HG03457 (cell line): ENCODE results near the gene GRID1.

Source experiments
- ATAC-seq: cut with Tn5 transposase; IDR thresholded peaks from one replicate; pipeline ENCODE4 v1.9.1; 2021; ENCODE audit warnings: moderate number of reproducible peaks; ENCODE audit not compliant: unreplicated experiment

Gene GRID1

DNA sequence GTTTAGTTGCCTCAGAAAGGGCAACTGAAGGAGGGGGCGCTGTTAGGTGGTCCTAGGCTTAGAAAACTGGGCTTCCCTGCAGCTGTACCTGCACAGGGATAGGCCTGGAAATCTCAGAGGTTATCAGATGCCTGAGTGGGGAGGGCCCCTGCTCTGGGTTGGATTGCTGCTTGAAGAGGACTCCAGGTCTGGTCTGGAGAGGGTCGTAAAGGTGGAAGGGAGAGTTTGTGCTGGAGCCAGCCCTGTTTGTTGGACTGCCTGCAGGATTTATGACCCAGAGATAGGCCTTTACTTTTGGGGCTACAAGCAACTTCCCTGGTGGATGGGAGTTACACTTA lies 765.9 kb downstream of the GRID1 start:
- no peak for ATAC-seq

DNA sequence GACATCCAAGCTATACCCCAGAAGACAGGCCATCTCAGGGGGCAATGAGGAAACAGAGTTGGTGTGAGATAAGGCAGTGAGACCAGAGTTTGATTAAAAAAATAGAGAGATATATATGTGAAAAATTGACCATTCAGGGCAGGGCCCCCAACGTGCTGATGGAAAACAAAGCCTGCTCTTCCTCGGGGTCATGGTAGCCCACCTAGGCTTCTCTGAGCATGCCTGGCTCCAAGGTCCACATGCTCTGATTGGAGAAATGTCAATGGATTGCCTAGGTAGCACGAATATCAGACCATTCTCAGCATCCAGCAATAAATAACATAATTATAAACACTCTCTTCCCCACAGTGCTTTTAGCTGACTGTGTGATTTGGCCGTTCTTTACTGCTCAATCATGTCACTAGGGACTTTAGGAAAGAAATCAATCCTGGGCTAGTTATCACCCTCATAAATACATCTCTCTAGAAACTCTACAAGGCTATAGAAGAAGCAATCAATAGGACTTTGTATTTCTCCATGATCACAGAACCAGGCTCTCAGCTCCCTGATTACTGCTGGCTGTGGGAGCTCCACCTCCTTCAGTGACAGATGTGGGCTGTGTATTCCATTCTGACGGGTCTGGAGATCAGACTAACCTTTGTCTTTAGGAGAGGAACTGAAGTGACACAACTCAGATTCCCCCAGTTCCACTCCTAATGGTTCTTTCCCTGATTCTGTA lies 766.4 kb downstream of the GRID1 start:
- ATAC-seq = no peak

DNA sequence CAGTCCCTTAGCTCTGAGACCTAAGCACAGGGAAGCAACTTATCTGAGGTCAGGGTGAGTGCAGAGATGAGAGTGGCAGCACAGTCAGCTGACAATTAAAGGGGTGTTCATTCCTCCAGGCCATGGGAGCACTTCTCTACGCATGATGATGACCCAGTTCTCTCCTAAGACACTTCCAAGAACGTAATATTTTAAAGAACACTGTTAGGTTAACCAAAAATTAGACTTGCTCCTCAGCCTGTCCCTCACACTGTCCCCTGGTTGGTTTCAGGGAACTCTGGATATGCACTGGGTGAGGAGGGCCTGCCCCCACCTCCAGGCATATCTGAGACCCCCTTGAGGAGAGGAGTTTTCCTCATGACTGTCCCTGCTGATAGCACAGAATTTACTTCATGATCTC lies 767.5 kb downstream of the GRID1 start:
- ATAC-seq = no peak

DNA sequence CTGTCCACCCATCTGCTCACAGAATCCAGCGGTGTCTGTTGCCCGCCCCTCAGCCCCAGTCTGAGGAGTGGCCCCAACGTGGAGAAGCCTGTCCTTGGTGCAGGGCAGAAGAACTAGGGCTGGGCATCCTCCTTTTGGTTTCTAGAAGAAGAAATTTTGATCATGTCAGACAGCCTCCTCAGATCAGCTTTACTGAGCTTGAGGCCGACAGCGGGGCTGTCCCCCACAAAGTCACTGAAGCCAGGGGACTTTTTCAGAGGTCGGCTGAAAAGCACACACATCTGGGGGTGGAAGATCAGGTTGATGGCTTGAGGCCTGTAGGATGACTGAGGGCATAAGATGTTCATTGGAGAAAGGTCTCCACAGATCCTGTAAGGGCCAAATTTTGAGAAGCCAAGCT lies 767.9 kb downstream of the GRID1 start:
- ATAC-seq = no peak

DNA sequence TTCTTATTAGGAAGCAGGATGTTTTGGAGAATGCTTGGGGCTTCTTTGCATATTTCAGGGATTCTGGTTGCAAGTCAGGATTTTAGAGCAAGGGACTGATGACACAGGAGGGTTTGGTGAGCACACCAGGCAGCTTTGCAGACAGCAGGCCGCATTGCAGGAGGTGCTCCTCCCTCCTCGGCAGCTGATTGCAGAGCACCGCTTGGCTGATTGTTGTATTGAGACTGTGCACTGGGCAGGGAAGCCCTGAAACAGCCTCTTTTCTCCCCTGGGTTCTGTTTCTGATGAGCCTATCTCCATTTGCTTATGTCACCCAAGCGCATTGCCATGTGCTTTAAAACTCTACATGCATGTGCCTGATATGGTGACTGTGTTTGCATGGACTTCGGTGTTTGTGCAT lies 769.6 kb downstream of the GRID1 start:
- no peak for ATAC-seq

DNA sequence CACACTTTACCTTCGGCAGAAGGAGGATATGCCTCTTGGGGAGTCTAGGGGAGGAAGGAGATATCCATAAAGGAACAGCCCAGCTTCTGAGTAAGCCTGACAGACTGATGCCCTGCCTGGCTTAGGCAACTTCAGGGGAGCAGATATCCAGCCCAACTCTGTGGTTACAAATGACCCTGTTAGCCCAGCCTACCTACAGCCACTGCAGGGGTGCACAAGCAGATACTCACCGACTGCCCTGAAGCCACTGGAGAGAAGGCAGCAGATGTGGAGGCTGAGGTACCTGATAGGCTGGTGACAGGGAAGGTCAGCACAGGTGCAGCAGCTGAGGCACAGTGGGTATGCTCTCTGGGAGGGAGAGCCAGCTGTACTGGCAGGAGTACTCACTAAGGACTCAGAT lies 770.2 kb downstream of the GRID1 start:
- ATAC-seq = no peak

DNA sequence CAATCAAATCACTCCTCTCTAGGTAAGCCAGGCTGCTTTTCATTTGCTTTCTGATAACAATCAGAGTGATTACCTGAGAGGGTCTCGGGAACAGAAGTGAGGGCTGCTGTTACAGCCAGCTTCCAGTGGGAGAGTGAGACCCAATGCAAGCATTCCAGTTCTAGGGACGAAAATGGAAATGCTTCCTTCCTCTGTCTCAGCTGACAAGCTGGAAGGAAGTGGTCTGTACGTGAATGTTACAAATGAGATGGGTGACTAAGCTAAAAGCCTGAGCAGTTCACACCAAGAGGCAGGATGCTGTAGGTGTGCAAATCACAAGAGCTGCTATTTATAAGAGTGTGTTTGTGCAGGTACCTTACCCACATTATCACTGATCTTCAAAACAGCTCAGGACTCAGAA lies 772.4 kb downstream of the GRID1 start:
- no peak for ATAC-seq

DNA sequence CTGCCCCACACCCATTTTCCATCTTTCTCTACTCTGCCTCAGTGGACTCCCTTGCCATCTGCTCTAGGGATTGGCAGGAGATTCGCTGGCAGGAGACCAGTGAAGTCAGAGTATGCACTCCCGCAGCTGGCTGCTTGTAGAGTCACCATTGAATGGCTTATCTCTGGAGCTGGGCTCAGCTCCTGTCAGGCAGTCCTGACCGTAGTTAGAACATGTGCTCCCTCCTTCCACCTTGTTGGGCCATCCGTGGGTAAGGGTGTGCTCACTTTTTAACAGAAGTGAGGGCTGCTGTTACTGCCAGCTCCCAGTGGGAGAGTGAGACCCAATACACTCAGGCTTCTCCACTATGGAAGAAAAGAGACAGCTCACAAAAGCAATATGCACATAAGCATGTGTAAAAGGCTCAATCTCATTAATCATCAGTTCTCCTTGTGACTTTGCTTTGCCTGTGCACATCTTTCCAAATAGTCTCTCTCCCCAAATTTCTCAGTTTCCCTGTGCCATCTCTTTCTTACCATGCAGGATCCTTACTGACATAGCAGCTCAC lies 773.3 kb downstream of the GRID1 start:
- no peak for ATAC-seq

DNA sequence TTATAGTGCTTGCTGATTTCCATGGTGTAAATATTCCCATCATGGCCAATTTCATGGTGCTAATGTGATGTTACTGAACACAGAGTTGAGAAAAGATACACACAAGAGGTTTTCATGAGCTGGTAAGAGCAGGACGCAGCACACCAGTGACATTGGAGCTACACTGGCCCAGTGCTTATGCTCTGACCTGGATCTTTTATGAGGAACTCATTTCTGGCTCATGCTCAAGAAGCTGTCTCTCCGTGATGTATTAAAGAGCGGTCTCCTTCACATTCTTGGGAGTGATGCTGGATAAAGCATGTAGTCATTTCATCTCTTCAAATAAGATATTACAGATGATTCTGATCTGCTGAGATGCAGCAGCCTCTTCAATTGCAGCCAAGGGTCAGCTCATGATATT lies 785.2 kb downstream of the GRID1 start:
- ATAC-seq = no peak

DNA sequence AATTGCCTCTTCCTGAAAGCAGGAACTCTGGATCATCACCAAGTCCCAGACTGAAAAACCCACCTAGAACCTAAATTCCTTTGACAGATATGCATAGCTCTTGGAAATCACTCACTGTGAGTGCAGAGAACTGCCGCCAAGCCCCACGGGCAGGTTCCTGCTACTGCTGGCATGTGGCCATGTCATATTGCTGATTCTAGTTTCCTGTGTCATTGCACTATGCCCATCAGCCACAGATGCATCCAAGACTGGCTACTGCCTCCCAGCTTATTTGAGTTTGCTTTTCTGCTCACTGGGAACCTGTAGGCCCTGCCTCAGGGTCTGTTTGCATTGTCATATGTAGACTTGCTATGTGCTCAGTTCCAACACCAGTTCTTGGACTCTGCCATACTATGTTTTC lies 786.0 kb downstream of the GRID1 start:
- ATAC-seq = no peak

DNA sequence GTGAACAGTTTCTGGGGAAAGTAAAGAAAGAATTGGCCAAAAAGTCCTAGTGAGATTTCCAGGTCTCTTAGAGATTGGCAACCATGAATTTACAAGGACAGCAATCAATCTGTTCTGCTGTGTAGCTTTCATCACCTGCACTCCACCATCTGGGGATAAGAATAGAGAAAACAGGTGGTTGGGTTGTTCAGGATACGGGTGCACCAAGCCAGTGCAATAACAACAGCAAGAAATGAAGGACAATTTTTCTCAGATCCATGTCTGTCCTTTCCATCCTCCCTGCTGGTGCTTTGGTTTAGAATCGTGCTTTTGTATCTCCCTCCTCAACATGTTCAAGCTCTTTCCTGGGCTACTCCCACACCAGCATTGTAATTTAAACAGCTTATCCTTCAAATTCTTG lies 787.7 kb downstream of the GRID1 start:
- ATAC-seq = no peak

DNA sequence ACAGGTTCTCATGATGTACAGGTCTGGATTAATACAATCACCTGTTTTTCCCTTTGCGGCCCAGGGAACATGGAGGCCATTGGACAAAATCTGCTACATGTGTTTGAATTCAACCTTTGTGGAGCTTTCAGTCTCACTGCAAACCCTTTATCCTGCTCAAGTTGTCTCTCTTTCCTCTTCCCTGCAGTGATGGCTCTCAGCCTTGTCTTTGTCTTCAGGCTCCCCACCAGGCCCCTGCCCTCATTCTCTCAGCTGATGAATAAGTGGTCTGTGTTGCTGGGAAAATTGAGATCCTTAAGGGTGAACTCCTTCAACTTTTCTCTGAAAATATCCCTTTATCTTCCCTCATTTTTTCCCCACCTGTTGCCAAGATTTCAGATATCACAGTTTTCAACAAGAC lies 791.2 kb downstream of the GRID1 start:
- ATAC-seq = no peak

DNA sequence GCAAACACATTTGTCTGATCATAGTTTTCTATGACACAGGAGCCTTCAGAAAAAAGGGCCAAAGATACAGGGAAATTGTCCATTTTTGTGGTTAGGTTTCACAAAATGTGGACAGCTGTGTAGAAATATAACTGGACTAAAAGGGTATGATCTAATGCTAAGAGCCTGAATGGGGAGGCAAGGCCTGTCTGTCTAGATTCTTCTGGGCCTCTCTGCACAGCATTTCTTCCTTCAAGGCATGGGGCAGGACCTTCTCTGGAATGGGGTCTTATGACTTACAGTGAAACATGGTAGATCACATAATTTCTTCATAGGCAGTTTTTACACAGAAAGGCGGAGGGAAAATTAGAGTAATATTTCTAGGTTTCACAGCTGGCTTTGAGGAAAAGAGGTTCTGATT lies 795.7 kb downstream of the GRID1 start:
- ATAC-seq = no peak

DNA sequence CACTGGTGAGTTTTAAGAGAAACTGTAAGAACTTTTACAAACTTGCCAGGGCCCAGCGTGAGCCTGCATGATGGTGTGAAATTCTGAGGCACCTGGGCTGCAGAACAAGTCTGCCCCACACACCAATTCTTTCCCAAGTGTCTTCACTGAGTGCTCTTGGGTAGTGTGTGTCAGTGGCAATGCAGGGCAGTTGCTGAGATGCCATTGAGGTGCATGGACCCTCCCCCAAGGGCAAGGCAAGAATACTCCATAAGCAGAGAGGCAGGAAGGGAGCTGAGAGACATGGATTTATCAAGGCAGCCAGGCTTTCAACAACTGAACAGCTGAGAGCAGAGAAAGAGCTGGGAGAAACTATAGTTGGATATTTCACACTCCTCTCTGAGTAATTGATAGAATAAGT lies 801.2 kb downstream of the GRID1 start:
- ATAC-seq = no peak

DNA sequence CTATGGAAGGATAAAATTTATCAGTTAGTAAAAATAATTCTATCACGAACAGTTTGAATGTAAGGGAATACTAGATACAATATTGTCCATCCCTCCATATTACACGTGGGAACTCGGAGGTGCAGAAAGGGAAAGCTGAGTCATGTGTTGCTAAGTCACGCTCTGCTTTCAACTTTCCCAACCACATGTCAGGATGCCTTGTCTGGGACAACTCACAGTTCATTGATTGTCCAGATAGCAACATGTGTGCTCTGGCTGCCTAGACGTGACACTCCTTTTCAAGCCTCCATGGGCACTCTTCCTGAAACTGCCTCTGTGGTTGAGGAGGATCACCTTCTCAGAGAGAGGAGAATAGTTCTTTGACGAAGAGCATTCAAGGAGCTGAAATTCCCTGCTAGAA lies 808.1 kb downstream of the GRID1 start:
- ATAC-seq = no peak

DNA sequence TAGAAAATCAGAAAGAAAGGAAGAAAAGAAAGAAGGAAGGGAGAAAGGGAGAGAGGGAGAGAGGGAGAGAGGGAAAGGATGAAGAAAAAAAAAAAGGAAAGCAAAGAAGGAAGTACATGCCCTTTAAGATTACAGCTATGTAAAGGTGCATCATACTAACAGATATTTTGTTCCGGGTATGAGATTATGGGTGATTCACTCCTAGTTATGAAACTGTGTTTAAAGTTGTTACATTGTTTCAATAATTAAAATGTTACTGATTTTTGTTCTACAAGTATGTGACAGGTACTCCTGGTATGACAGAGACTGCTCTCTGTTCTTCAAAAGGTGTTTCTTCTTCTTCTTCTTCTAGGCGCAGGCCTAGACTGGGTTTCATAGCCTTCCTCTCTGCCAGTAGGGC lies 808.9 kb downstream of the GRID1 start:
- no peak for ATAC-seq

DNA sequence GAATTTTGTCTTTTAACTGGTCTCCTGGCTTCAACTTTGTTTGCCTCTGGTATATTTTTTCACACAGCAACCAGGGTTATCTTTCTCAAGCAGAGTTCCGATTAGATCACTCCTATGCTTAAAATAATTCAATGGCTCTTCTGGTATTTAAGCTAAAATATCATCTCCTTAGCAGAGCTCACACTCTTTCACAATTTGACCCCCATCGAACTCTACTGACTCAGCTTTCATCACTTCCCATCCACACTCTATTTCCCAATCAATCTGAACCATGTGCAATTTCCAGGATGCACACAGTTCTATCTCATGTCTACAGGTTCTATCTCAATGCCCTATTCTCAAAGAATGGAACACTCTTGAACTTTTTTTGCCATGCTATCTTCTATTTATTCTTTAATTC lies 809.5 kb downstream of the GRID1 start:
- ATAC-seq = no peak
